ENCODE results near the gene RDH12. TPM values are rescaled to one million over a fixed set of nuclear protein-coding genes. Genes with fewer than 3 reads are reported as not detected.

Gene RDH12
- total RNA-seq, 4 donors from 2014 or later: 27.3 to 99.8 (median 81.8) TPM

DNA sequence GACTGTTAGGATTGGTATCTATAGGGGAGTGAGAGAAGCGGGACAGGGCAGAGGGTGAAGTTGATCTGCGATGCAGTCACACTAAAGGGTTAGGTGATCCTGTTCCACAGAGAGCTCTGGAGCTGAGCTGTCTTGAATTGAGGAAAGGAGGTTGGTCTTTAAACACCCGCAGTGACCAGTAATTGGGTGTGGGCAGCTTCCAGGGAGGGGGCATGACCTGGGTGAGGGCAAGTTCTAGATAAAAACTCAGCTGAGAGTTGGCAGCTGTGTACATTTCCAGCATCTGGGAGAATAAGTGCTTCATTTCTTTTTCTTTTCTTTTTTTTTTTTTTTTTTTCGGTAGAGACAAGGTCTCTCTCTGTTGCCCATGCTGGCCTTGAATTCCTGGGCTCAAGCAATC is 35.1 kb downstream of the RDH12 start:
- H3K36me3 ChIP-seq: no peaks in the 10 kb centered on the region
- H3K4me3 ChIP-seq: no peak overlapping the region
- no peaks in the 10 kb centered on the region for H3K27me3 ChIP-seq
- no peak overlapping the region for H3K27ac ChIP-seq
- TF ChIP-seq EP300 (IDR thresholded peaks at IDR 0.05) (no peak), POLR2A (IDR thresholded peaks at IDR 0.05) (no peak), POLR2AphosphoS5 (IDR thresholded peaks at IDR 0.05) (no peak)
- TF ChIP-seq, protein P1, sequence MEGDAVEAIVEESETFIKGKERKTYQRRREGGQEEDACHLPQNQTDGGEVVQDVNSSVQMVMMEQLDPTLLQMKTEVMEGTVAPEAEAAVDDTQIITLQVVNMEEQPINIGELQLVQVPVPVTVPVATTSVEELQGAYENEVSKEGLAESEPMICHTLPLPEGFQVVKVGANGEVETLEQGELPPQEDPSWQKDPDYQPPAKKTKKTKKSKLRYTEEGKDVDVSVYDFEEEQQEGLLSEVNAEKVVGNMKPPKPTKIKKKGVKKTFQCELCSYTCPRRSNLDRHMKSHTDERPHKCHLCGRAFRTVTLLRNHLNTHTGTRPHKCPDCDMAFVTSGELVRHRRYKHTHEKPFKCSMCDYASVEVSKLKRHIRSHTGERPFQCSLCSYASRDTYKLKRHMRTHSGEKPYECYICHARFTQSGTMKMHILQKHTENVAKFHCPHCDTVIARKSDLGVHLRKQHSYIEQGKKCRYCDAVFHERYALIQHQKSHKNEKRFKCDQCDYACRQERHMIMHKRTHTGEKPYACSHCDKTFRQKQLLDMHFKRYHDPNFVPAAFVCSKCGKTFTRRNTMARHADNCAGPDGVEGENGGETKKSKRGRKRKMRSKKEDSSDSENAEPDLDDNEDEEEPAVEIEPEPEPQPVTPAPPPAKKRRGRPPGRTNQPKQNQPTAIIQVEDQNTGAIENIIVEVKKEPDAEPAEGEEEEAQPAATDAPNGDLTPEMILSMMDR (IDR thresholded peaks at IDR 0.05): no peak
- 91% methylated on average over 4 of the region's 4 CpGs for WGBS
- DNase-seq (ENCODE audit: low spot score in 2 of 2): no peak
- peaks cover 6% of the 10 kb centered on the region for H3K4me1 ChIP-seq
- H3K9me3 ChIP-seq: no peaks in the 10 kb centered on the region

DNA sequence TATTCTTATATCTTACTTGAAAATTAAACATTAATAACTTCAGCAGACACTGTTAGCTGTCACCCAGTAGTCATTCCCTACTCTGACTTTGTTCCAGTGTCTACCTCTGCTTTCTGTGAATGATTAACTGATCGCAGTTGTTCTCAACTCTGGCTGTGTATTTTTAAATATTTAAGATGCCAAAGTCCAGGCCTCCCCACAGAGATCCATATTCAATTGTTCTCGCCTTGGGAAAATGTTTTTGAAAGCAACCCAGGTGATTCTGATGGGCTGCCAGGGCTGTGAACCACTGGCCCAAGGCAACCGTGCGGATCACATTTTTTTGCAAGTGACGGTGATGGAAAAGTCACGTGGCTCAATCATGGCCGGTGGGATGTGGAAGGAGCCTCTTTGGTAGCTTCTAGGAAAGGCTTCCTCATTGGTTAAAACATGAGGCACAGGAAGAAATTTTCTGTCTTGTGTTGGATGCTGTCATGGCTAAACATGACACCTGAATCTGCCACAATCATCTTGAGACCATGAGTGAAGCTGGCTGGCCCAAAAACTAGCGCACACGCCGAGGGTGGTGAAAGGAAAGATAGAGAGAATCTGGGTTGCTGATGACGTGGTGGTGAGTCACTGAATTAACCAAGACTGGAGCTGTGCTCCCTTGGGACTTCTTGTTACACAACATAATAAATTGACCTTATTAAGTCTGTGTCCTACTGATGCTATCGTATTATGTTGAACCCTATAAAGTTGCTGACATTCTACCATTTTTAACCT is 37.2 kb downstream of the RDH12 start:
- TF ChIP-seq EP300 (IDR thresholded peaks at IDR 0.05) (no peak), POLR2A (IDR thresholded peaks at IDR 0.05) (no peak), POLR2AphosphoS5 (IDR thresholded peaks at IDR 0.05) (peak in 2 of 3 donors; percentile 48 to 68)
- TF ChIP-seq, protein P1 (IDR thresholded peaks at IDR 0.05): no peak
- Histone ChIP-seq H3K27ac (no peak overlapping the region), H3K4me3 (no peak overlapping the region), H3K9me3 (no peaks in the 10 kb centered on the region), H3K4me1 (peaks cover 6% of the 10 kb centered on the region), H3K27me3 (no peaks in the 10 kb centered on the region), H3K36me3 (no peaks in the 10 kb centered on the region)
- 60% methylated on average over 12 of the region's 12 CpGs for WGBS
- peak; percentile 81 to 86 for DNase-seq (ENCODE audit: low spot score in 2 of 2)

DNA sequence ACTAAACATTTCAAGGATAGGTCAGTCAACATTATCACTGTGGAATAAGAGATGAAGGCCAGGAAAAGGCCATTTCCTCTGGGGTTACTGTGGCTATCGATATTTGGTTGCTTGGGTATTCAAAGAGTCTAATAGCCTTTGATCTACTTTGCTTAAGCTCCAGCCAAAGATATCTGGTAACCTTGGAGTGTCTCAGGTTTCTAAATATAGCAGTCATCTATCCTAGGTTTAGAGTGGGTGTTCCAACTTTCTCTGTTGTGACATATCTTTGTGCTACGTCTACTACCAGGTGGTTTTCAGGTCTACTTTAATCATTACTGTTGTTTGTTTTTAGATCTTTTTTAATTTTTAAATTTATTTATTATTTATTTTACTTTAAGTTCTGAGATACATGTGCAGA is 42.4 kb downstream of the RDH12 start:
- no peak for DNase-seq (ENCODE audit: low spot score in 2 of 2)
- Histone ChIP-seq H3K9me3 (no peaks in the 10 kb centered on the region), H3K4me3 (no peak overlapping the region), H3K36me3 (peaks cover 21% of the 10 kb centered on the region), H3K27ac (no peak overlapping the region), H3K27me3 (no peaks in the 10 kb centered on the region), H3K4me1 (peaks cover 6% of the 10 kb centered on the region)
- WGBS: 59% methylated on average over 2 of the region's 2 CpGs
- TF ChIP-seq POLR2AphosphoS5 (IDR thresholded peaks at IDR 0.05) (no peak), EP300 (IDR thresholded peaks at IDR 0.05) (no peak), POLR2A (IDR thresholded peaks at IDR 0.05) (no peak)

DNA sequence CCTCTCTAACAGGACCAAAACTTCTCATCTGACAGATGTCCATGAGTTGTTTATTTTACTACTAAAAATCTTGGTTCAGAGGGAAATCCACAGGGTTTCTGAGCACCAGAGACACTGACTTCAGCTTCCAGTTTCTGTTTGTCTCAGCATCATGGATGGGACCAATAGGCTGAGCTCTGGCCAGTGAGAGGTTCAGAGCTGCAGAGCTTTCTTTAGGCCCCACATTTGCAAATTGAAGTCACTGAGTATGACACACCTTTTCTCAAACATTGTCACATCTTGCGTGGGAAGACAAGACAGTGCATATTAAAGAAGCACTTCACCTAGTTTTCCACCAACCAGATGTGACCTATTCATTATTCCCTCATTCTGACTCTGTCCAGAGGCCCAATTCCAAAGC is 45.2 kb downstream of the RDH12 start:
- no peak for TF ChIP-seq EP300 (IDR thresholded peaks at IDR 0.05)
- no peak for TF ChIP-seq POLR2AphosphoS5 (IDR thresholded peaks at IDR 0.05)
- no peak for TF ChIP-seq POLR2A (IDR thresholded peaks at IDR 0.05)
- TF ChIP-seq, protein P1 (IDR thresholded peaks at IDR 0.05): no peak
- Histone ChIP-seq H3K9me3 (no peaks in the 10 kb centered on the region), H3K4me1 (no peaks in the 10 kb centered on the region), H3K27ac (no peak overlapping the region), H3K4me3 (no peak overlapping the region), H3K27me3 (no peaks in the 10 kb centered on the region), H3K36me3 (peaks cover 49% of the 10 kb centered on the region)
- WGBS: 100% methylated on average over 1 of the region's 1 CpG
- DNase-seq (ENCODE audit: low spot score in 2 of 2): no peak

DNA sequence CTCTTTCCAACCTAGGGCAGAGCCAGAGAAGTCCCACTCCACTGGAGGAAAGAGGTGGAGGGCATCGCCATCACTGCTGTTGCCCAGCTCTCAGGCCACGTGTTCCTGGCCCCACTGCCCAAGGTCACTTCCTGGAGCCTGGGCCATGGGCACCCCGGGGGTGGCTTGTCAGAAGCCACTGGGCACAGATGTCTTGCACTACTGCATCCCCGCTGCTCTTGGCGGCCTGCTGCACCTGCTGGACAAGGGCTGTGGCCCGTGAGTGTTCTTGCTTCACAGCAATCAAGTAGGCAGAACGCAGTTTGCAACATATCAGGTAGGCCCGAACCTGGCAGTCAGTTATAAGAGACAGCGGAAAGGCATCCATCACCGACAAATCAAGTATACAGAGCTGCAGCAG is 46.6 kb downstream of the RDH12 start:
- no peak for DNase-seq (ENCODE audit: low spot score in 2 of 2)
- H3K9me3 ChIP-seq: no peaks in the 10 kb centered on the region
- H3K36me3 ChIP-seq: peaks cover 63% of the 10 kb centered on the region
- H3K27ac ChIP-seq: no peak overlapping the region
- no peaks in the 10 kb centered on the region for H3K27me3 ChIP-seq
- TF ChIP-seq POLR2AphosphoS5 (IDR thresholded peaks at IDR 0.05) (no peak), POLR2A (IDR thresholded peaks at IDR 0.05) (no peak), EP300 (IDR thresholded peaks at IDR 0.05) (no peak)
- TF ChIP-seq, protein P1 (IDR thresholded peaks at IDR 0.05): no peak
- 97% methylated on average over 6 of the region's 10 CpGs for WGBS
- no peaks in the 10 kb centered on the region for H3K4me1 ChIP-seq
- H3K4me3 ChIP-seq: no peak overlapping the region

All from suprapubic skin (tissue), 4 donors.